Bronchial epithelial cell (primary cell): ENCODE results near the gene SLC17A9. TPM values are rescaled to one million over a fixed set of nuclear protein-coding genes. Genes with fewer than 3 reads are reported as not detected.

Experiments used
- DNase-seq: peaks from one replicate; pipeline ENCODE4 v3.0.0-alpha.2; 2010; ENCODE audit warnings: low read depth
- FAIRE-seq: peaks from 2 replicates; lab custom pipeline; 2011; peaks lifted over from hg19 to GRCh38; lab: Jason Lieb, UNC
- H3K27me3 ChIP-seq: 2 replicates; pipeline ENCODE4 v1.5.1; 2011; ENCODE audit warnings: low read length; ENCODE audit not compliant: control insufficient read depth, insufficient read depth
- H3K36me3 ChIP-seq: 2 replicates; pipeline ENCODE4 v1.5.1; 2011; ENCODE audit warnings: low read length; ENCODE audit not compliant: control insufficient read depth, insufficient read depth
- H3K4me3 ChIP-seq: 2 replicates; pipeline ENCODE4 v1.5.1; 2011; ENCODE audit warnings: mild to moderate bottlenecking, low read depth, low read length, control low read depth
- CTCF ChIP-seq: IDR thresholded peaks from 2 replicates; pipeline ENCODE4 v1.5.1; 2011; ENCODE audit warnings: mild to moderate bottlenecking, moderate library complexity, low read length, control low read depth, inconsistent platforms; ENCODE audit not compliant: insufficient read depth, severe bottlenecking
- total RNA-seq: library from RNA; depleted of rRNA; stranded (reverse); fragments of >200 nt; gene quantifications from 2 replicates; pipeline ENCODE4 v1.2.1, GENCODE V29; 2014

SLC17A9 gene
- total RNA-seq, 1 donor from 2014 or later, result 0.53 TPM

GRCh38 chr20:62977613-62978560 lies 25.4 kb downstream of the SLC17A9 start:
- TF ChIP-seq CTCF, result no peak
- no peak for FAIRE-seq
- no peaks in the 10 kb centered on the region for H3K36me3 ChIP-seq
- no peak for DNase-seq
- no peak overlapping the region for H3K4me3 ChIP-seq
- peaks cover 39% of the 10 kb centered on the region for H3K27me3 ChIP-seq

DNA sequence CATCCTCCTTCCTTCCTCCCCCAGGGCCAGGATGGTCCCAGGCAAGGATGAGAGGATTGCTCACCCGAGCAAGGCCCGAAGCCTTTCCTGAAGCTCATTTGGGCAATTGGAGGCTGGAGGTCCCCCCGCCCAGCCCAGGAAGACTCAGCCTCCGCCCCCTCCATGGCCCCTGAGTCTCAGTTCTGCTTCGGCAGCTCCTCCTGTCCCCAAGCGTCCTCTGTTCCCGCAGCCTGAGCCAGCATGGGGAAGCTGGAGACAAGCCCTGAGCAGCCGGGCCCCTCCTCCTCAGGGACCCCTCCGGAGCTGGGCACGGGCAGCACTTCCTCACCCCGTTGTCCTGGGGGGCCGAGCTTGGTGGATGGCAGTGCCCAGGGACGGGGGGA lies 26.0 kb downstream of the SLC17A9 start:
- Histone ChIP-seq H3K27me3 (peaks cover 34% of the 10 kb centered on the region), H3K36me3 (no peaks in the 10 kb centered on the region), H3K4me3 (no peak overlapping the region)
- no peak for TF ChIP-seq CTCF
- FAIRE-seq (no peak), DNase-seq (no peak)

- DNase-seq (no peak), FAIRE-seq (no peak)
- no peak for TF ChIP-seq CTCF
These were observed 26.8 kb downstream of the SLC17A9 start for GRCh38 chr20:62979310-62979709.

GRCh38 chr20:62979876-62980373 lies 27.4 kb downstream of the SLC17A9 start:
- FAIRE-seq (no peak), DNase-seq (no peak)
- Histone ChIP-seq H3K27me3 (peaks cover 24% of the 10 kb centered on the region), H3K4me3 (no peak overlapping the region), H3K36me3 (no peaks in the 10 kb centered on the region)
- no peak for TF ChIP-seq CTCF

More at GRCh38 chr20:62979310-62979709, 26.8 kb downstream of the SLC17A9 start:
- Histone ChIP-seq H3K36me3 (no peaks in the 10 kb centered on the region), H3K4me3 (no peak overlapping the region), H3K27me3 (peaks cover 30% of the 10 kb centered on the region)

GRCh38 chr20:62980380-62980960 lies 28.0 kb downstream of the SLC17A9 start:
- FAIRE-seq (no peak), DNase-seq (no peak)

More at GRCh38 chr20:62980380-62980960, 28.0 kb downstream of the SLC17A9 start:
- Histone ChIP-seq H3K27me3 (peaks cover 23% of the 10 kb centered on the region), H3K4me3 (no peak overlapping the region), H3K36me3 (no peaks in the 10 kb centered on the region)
- no peak for TF ChIP-seq CTCF
